ENCODE results near the gene MPP4. TPM values are rescaled to one million over a fixed set of nuclear protein-coding genes. Genes with fewer than 3 reads are reported as not detected.
A peak's percentile ranks its signal among the peaks of the same experiment; 100 is the strongest.

MPP4 gene
- total and polyA plus RNA-seq, 2 of the 13 experiments (the other 11 are each of a cell fraction or from before 2014, with no cell fraction given): not detected

GRCh38 chr2:201642579-201643215 is 55.7 kb downstream of the MPP4 start (continued):
- TF ChIP-seq SNRNP70 (IDR thresholded peaks at IDR 0.05; ENCODE audit: low read depth, low read length): no peak
- peak; percentile 44 for TF ChIP-seq YEATS2 (CRISPR knock-in tag; IDR thresholded peaks at IDR 0.05; ENCODE audit: borderline replicate concordance)
- TF ChIP-seq MYC (CRISPR knock-in tag; IDR thresholded peaks at IDR 0.05; ENCODE audit: borderline replicate concordance): peak; percentile 86
- TF ChIP-seq NR2F6 (IDR thresholded peaks at IDR 0.05): no peak
- TF ChIP-seq NR2F6 (CRISPR knock-in tag; IDR thresholded peaks at IDR 0.05): no peak
- no peak for TF ChIP-seq ATAD3A (CRISPR knock-in tag; IDR thresholded peaks at IDR 0.05)
- no peak for TF ChIP-seq ZNF547 (CRISPR knock-in tag; IDR thresholded peaks at IDR 0.05)
- no peak for TF ChIP-seq ZNF562 (CRISPR knock-in tag; IDR thresholded peaks at IDR 0.05; ENCODE audit: borderline replicate concordance)
- no peak for TF ChIP-seq NFATC3 (CRISPR knock-in tag; IDR thresholded peaks at IDR 0.05)
- TF ChIP-seq ZSCAN21 (CRISPR knock-in tag; IDR thresholded peaks at IDR 0.05; ENCODE audit: borderline replicate concordance): peak; percentile 79
- TF ChIP-seq ZFY (CRISPR knock-in tag; IDR thresholded peaks at IDR 0.05): peak; percentile 93
- TF ChIP-seq TRIM24 (CRISPR knock-in tag; IDR thresholded peaks at IDR 0.05): no peak
- no peak for TF ChIP-seq ZNF652 (CRISPR knock-in tag; IDR thresholded peaks at IDR 0.05; ENCODE audit: borderline replicate concordance, low read depth)
- peak; percentile 54 for TF ChIP-seq PRDM15 (CRISPR knock-in tag; IDR thresholded peaks at IDR 0.05)
- no peak for TF ChIP-seq ZNF512 (CRISPR knock-in tag; IDR thresholded peaks at IDR 0.05)
- no peak; the same call in 1 of the 2 replicates for TF ChIP-seq ZNF367 (CRISPR knock-in tag; IDR thresholded peaks at IDR 0.05; ENCODE audit: borderline replicate concordance)
- no peak for TF ChIP-seq ZNF550 (CRISPR knock-in tag; IDR thresholded peaks at IDR 0.05; ENCODE audit: borderline replicate concordance)
- TF ChIP-seq ZNF691 (CRISPR knock-in tag; IDR thresholded peaks at IDR 0.05; ENCODE audit: borderline replicate concordance, low read depth): peak; percentile 86; the same call in 1 of the 2 replicates
- TF ChIP-seq ZNF629 (CRISPR knock-in tag; conservative IDR thresholded peaks at IDR 0.05): peak; percentile 16; the same call in 1 of the 2 replicates
- no peak for TF ChIP-seq ZNF674 (CRISPR knock-in tag; IDR thresholded peaks at IDR 0.05; ENCODE audit: low read depth)
- no peak; the same call in 1 of the 2 replicates for TF ChIP-seq ZNF274 (CRISPR knock-in tag; IDR thresholded peaks at IDR 0.05)
